Spleen (tissue), 7 donors: Measurements from ENCODE around the gene LETMD1.

Experiments used
- POLR2AphosphoS5 ChIP-seq, 3 donors: sonication (generic); formaldehyde crosslinking; IDR thresholded peaks; one replicate each; pipeline ENCODE4 v1.5.1; 2017; ENCODE audit warnings: antibody characterized with exemption in 3 of 3
- TF ChIP-seq, protein P1 (sequence below), 11 experiments: fragments of 200-600 bp in 7 of 11; fragments of 450-650 bp in 4 of 11; sonication (generic) in 4 of 11; IDR thresholded peaks in 8 of 11; conservative IDR thresholded peaks in 3 of 11; 1 replicate in 7 of 11; 2 replicates in 4 of 11; pipeline versions ENCODE4 v1.4.0 to v1.8.0; 2016 to 2021; ENCODE audit warnings: antibody characterized with exemption in 11 of 11, inconsistent platforms in 4 of 11, mild to moderate bottlenecking in 1 of 11
- donor health status: DM: no; HTN: no; CAD: no; lungs with moderate emphysema.
- donor health status: DM: no; HTN: no; CAD: no.
- donor health status: DM: no; HTN: no; CAD: no.

DNA sequence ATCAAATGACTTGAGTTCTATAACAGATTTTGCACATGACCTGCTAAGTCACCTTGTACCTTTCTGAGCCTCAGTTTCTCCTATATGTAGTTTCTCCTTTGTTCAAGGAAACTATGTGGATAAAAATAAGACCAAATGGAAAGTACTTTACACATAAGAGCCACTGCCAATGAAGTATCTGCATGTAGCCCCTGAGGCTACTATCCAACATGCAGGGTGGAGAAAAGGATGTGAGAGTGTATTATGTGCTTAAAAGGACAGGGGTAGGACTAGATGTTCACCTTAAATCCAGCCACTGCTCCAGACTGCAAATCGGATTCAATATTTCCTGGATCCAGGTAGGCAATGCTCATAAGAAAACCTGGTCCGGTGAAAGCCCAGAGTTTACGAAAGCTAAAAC is 43.1 kb upstream of the LETMD1 start:
- TF ChIP-seq, protein P1, sequence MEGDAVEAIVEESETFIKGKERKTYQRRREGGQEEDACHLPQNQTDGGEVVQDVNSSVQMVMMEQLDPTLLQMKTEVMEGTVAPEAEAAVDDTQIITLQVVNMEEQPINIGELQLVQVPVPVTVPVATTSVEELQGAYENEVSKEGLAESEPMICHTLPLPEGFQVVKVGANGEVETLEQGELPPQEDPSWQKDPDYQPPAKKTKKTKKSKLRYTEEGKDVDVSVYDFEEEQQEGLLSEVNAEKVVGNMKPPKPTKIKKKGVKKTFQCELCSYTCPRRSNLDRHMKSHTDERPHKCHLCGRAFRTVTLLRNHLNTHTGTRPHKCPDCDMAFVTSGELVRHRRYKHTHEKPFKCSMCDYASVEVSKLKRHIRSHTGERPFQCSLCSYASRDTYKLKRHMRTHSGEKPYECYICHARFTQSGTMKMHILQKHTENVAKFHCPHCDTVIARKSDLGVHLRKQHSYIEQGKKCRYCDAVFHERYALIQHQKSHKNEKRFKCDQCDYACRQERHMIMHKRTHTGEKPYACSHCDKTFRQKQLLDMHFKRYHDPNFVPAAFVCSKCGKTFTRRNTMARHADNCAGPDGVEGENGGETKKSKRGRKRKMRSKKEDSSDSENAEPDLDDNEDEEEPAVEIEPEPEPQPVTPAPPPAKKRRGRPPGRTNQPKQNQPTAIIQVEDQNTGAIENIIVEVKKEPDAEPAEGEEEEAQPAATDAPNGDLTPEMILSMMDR (IDR thresholded peaks at IDR 0.05 in 8 of 11, conservative IDR thresholded peaks at IDR 0.05 in 3 of 11): no peak
- TF ChIP-seq POLR2AphosphoS5 (IDR thresholded peaks at IDR 0.05): no peak
